GM12878 (cell line): ENCODE measurements around the gene DNAJC25. TPM values are rescaled to one million over a fixed set of nuclear protein-coding genes. Genes with fewer than 3 reads are reported as not detected.

Experiments
- ATF3 ChIP-seq: IDR thresholded peaks from 2 replicates; pipeline ENCODE4 v1.6.1; 2011; ENCODE audit warnings: low read depth, mild to moderate bottlenecking, low read length, moderate library complexity, borderline replicate concordance; ENCODE audit errors: extremely low read depth
- BACH1 ChIP-seq: fragments of 450-650 bp; IDR thresholded peaks from 2 replicates; pipeline ENCODE4 v1.6.1; 2017; ENCODE audit warnings: mild to moderate bottlenecking, borderline replicate concordance
- CBX5 ChIP-seq: sonication (generic); IDR thresholded peaks from 2 replicates; pipeline ENCODE4 v1.6.1; 2016; ENCODE audit warnings: low read depth, moderate library complexity, mild to moderate bottlenecking, inconsistent platforms
- CUX1 ChIP-seq: IDR thresholded peaks from 2 replicates; pipeline ENCODE4 v1.6.1; 2012; ENCODE audit warnings: improper control_type of control experiment, low read depth, low read length; ENCODE audit not compliant: insufficient replicate concordance
- E4F1 ChIP-seq: fragments of 450-650 bp; IDR thresholded peaks from 2 replicates; pipeline ENCODE4 v1.6.1; 2018; ENCODE audit warnings: borderline replicate concordance, mild to moderate bottlenecking; ENCODE audit not compliant: partially characterized antibody
- EGR1 ChIP-seq, 2 experiments: IDR thresholded peaks; 1 replicate in 1 of 2; 2 replicates in 1 of 2; pipeline ENCODE4 v1.6.1; 2011 to 2012; ENCODE audit warnings: low read depth in 2 of 2, low read length in 2 of 2, borderline replicate concordance in 1 of 2, mild to moderate bottlenecking in 1 of 2, moderate library complexity in 1 of 2
- FOXM1 ChIP-seq: IDR thresholded peaks from 2 replicates; pipeline ENCODE4 v1.6.1; 2012; ENCODE audit warnings: low read depth, mild to moderate bottlenecking, inconsistent platforms, low read length, moderate library complexity
- MEF2B ChIP-seq: fragments of 450-650 bp; IDR thresholded peaks from 2 replicates; pipeline ENCODE4 v1.6.1; 2018; ENCODE audit warnings: mild to moderate bottlenecking, moderate library complexity; ENCODE audit not compliant: partially characterized antibody, poor library complexity, severe bottlenecking
- NFIC ChIP-seq: IDR thresholded peaks from 2 replicates; pipeline ENCODE4 v1.6.1; 2012; ENCODE audit warnings: low read depth, mild to moderate bottlenecking, inconsistent platforms, low read length, moderate library complexity
- NRF1 ChIP-seq: conservative IDR thresholded peaks from 2 replicates; pipeline ENCODE4 v1.6.1; 2011; ENCODE audit warnings: mild to moderate bottlenecking, low read depth, low read length, improper control_type of control experiment
- PML ChIP-seq: IDR thresholded peaks from 2 replicates; pipeline ENCODE4 v1.6.1; 2012; ENCODE audit warnings: low read length, inconsistent platforms
- POU2F2 ChIP-seq: IDR thresholded peaks from 3 replicates; pipeline ENCODE4 v1.6.1; 2011; ENCODE audit warnings: low read depth, mild to moderate bottlenecking, low read length, borderline replicate concordance
- PRDM15 ChIP-seq: fragments of 450-650 bp; formaldehyde crosslinking; IDR thresholded peaks from 2 replicates; pipeline ENCODE4 v1.4.0; 2020; ENCODE audit warnings: mild to moderate bottlenecking, moderate library complexity
- RUNX3 ChIP-seq: IDR thresholded peaks from 2 replicates; pipeline ENCODE4 v1.6.1; 2012; ENCODE audit warnings: low read length, inconsistent platforms
- SIN3A ChIP-seq: IDR thresholded peaks from 2 replicates; pipeline ENCODE4 v1.6.1; 2012; ENCODE audit warnings: low read depth, low read length, improper control_type of control experiment
- SMAD5 ChIP-seq: IDR thresholded peaks from 2 replicates; pipeline ENCODE4 v1.6.1; 2016; ENCODE audit warnings: antibody characterized with exemption, low read depth
- SMARCA5 ChIP-seq: fragments of 450-650 bp; IDR thresholded peaks from 2 replicates; pipeline ENCODE4 v1.6.1; 2017; ENCODE audit warnings: mild to moderate bottlenecking
- YBX1 ChIP-seq: fragments of 450-650 bp; IDR thresholded peaks from 2 replicates; pipeline ENCODE4 v1.6.1; 2016; ENCODE audit warnings: antibody characterized with exemption
- YY1 ChIP-seq: IDR thresholded peaks from 2 replicates; pipeline ENCODE4 v1.6.1; 2011; ENCODE audit warnings: low read depth, mild to moderate bottlenecking, low read length
- polyA plus RNA-seq, 11 experiments: library from polyadenylated mRNA; depleted of rRNA in 4 of 11; unstranded in 6 of 11; stranded (reverse) in 5 of 11; fragments of >200 nt; fragmentation: Nextera tagmentation in 4 of 11; fragmentation: Illumina TruSeq in 1 of 11; extraction: Ambion mirVana in 4 of 11; extraction: Trizol in 1 of 11; gene quantifications; 1 replicate in 1 of 11; 2 replicates in 10 of 11; pipeline versions ENCODE4 v1.2.1 to v1.2.3, GENCODE V29; 2011 to 2016; ENCODE audit warnings: inconsistent platforms in 2 of 11, missing spikeins in 2 of 11, low read depth in 1 of 11
- total RNA-seq, 4 experiments: library from RNA; depleted of rRNA in 3 of 4; stranded (reverse); fragments of >200 nt in 3 of 4; fragmentation: Illumina TruSeq in 1 of 4; extraction: Trizol in 1 of 4; gene quantifications; 2 replicates each; pipeline versions ENCODE4 v1.2.1 to v1.2.3, GENCODE V29; 2013 to 2021

Gene DNAJC25
- total and polyA plus RNA-seq, 10 of the 15 experiments (the other 5 are each of a cell fraction or from before 2014, with no cell fraction given) = 2.4 to 6.4 (median 4.0) TPM

GRCh38 chr9:111661150-111661801 is 30.1 kb downstream of the DNAJC25 start, which contains the start of gene GNG10 (continued):
- 0 out of 2 replicates have a peak, but pooled peaks have one; percentile 62 for TF ChIP-seq BACH1
- peak; percentile 82 for TF ChIP-seq YY1
- no peak for TF ChIP-seq NFIC
- TF ChIP-seq POU2F2 = no peak
- no peak for TF ChIP-seq NRF1
- peak; percentile 26 for TF ChIP-seq MEF2B
- no peak for TF ChIP-seq CBX5
- TF ChIP-seq PRDM15 (CRISPR knock-in tag) = no peak
- TF ChIP-seq RUNX3 = no peak
- TF ChIP-seq E4F1 = no peak
- no peak for TF ChIP-seq PML
- no peak for TF ChIP-seq ATF3
- no peak for TF ChIP-seq SMARCA5
- peak in 1 of 2 experiments; percentile 75; a peak in 2 of 3 replicates for TF ChIP-seq EGR1 (IDR thresholded peaks at IDR 0.05; ENCODE audit: borderline replicate concordance in 1 of 2, low read depth in 2 of 2, low read length in 2 of 2)
- no peak for TF ChIP-seq YBX1
- TF ChIP-seq FOXM1 = no peak
- TF ChIP-seq SIN3A = no peak
- TF ChIP-seq SMAD5 = no peak
- no peak for TF ChIP-seq CUX1
